Mucosa of descending colon (tissue), 3 donors: ENCODE results near the gene MYO9B. TPM values are rescaled to one million over a fixed set of nuclear protein-coding genes. Genes with fewer than 3 reads are reported as not detected.

ENCODE experiments used
- ATAC-seq: fragments of 200-7000 bp; cut with Tn5 transposase; one replicate; pipeline ENCODE4 v1.9.1; 2020; ENCODE audit warnings: mild to moderate bottlenecking, moderate library complexity
- DNase-seq, 3 donors: peaks; one replicate each; pipeline ENCODE4 v3.0.0-alpha.2; 2020
- H3K36me3 ChIP-seq: fragments of 200-600 bp; one replicate; pipeline ENCODE4 v1.8.0; 2021; ENCODE audit warnings: low read depth, mild to moderate bottlenecking
- H3K4me1 ChIP-seq: fragments of 200-600 bp; one replicate; pipeline ENCODE4 v1.8.0; 2021; ENCODE audit warnings: low read depth, mild to moderate bottlenecking
- H3K4me3 ChIP-seq: fragments of 200-600 bp; one replicate; pipeline ENCODE4 v1.8.0; 2021; ENCODE audit warnings: mild to moderate bottlenecking
- H3K9me3 ChIP-seq: fragments of 200-600 bp; one replicate; pipeline ENCODE4 v1.8.0; 2021; ENCODE audit warnings: mild to moderate bottlenecking
- intact Hi-C, 2 donors: fragments of 100-400 bp; cut with DNase I in 1 of 2; cut with micrococcal nuclease in 1 of 2; formaldehyde crosslinking; loops; one replicate each; pipeline versions ENCODE4 v1.11.0 to v1.11.1; 2022; cut with DNase I, micrococcal nuclease
- total RNA-seq, 3 donors: library from RNA; stranded (reverse); fragmentation: NEBNext Ultra II Directional in 2 of 3; extraction: Animal tissue kit (Norgen Biotek cat#: 25700) in 2 of 3; gene quantifications; one replicate each; pipeline versions ENCODE4 v1.2.1 to v1.2.4, GENCODE V29; 2021 to 2023
- TF ChIP-seq, protein P1 (sequence below): fragments of 200-600 bp; IDR thresholded peaks from one replicate; pipeline ENCODE4 v1.8.0; 2022; ENCODE audit warnings: antibody characterized with exemption, mild to moderate bottlenecking
- donor health status: DM: no; HTN: no; CAD: no; lungs with moderate emphysema.
- donor health status: DM: no; HTN: no; CAD: no.
- donor health status: DM: no; HTN: yes; CAD: no.

The MYO9B gene
- total RNA-seq, 3 donors from 2014 or later = 73.7 to 91.8 (median 90.8) TPM

DNA sequence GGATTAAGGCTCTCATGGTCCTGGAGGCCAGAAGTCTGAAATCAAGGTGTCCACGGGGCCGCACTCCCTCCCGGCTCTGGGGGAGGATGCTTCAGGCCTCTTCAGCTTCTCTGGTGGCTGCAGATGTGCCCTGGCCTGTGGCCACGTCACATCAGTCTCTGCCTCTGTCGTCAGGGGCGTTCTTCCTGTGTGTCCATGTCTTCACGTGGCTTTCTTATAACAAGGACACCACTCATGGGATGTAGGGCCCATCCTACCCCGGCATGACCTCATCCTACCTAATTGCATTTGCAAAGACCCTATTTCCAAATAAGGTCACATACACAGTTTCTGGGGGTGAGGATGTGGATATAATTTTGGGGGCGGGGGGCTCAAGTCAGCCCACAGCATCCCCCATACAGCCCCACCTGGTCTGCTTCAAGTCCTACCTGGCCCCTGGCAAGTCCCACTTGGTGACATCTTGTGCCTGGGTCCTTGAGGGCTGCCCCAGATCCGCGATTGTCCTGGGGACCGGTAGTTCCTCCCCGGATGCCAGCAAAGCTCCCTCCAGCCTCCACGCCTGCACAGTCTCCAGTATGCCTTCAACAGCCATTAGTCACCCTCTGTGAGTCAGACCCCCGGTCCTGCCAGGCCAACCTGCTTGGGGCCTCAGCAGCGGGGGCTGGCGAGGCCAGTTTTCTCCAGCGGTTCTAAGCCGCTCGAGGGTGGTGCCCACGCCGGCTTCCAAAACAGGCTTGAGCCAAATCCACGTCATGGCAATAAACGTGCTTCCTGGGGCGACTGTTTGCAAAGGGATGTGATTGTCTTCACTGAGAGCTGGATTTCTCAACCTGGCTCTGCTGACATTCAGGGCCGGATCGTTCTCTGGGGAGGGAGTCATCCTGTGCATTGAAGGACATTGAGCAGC, 32.2 kb downstream of the MYO9B start:
- intact Hi-C loops = no loop called here
- Histone ChIP-seq H3K36me3 (no peaks in the 10 kb centered on the region), H3K4me3 (no peak overlapping the region), H3K9me3 (no peaks in the 10 kb centered on the region), H3K4me1 (peaks cover 6% of the 10 kb centered on the region)
- TF ChIP-seq, protein P1, sequence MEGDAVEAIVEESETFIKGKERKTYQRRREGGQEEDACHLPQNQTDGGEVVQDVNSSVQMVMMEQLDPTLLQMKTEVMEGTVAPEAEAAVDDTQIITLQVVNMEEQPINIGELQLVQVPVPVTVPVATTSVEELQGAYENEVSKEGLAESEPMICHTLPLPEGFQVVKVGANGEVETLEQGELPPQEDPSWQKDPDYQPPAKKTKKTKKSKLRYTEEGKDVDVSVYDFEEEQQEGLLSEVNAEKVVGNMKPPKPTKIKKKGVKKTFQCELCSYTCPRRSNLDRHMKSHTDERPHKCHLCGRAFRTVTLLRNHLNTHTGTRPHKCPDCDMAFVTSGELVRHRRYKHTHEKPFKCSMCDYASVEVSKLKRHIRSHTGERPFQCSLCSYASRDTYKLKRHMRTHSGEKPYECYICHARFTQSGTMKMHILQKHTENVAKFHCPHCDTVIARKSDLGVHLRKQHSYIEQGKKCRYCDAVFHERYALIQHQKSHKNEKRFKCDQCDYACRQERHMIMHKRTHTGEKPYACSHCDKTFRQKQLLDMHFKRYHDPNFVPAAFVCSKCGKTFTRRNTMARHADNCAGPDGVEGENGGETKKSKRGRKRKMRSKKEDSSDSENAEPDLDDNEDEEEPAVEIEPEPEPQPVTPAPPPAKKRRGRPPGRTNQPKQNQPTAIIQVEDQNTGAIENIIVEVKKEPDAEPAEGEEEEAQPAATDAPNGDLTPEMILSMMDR = no peak
- DNase-seq (peak; percentile 50 to 85 (median 69)), ATAC-seq (peak; percentile 74)

DNA sequence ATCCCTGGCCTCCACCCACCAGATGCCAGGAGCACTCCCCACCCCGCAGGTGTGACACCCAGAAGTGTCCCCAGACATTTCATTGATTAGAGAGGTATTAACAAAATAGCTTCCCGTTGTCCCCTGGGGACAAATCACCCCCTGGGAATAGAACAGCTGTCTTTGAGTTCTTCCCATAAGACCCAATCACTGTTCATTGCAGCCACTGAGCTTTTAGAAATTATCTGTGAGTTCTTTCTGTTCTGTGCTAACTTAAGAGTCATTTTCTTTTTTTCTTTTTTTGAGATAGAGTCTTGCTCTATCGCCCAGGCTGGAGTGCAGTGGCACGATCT, 32.8 kb downstream of the MYO9B start:
- Histone ChIP-seq H3K4me1 (peaks cover 6% of the 10 kb centered on the region), H3K4me3 (no peak overlapping the region), H3K36me3 (no peaks in the 10 kb centered on the region), H3K9me3 (no peaks in the 10 kb centered on the region)
- intact Hi-C loops = no loop called here
- ATAC-seq = no peak
- no peak for DNase-seq
- TF ChIP-seq, protein P1 = no peak

DNA sequence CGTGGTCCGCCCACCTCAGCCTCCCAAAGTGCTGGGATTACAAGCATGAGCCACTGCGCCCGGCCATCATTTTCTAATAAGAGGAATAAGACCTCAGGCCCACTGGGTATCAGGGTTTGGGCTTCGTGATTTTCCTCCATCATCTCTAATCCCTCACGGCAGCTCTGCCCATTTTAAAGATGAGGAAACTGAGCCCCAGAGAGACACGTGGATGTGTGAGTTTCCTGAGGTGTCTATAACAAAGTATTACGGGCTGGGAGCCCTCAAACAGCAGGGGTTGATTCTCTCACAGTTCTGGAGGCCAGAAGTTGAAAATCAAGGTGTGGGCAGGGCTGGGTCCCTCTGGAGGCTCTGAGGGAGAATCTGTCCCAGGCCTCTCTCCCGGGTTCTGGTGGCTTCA, 33.7 kb downstream of the MYO9B start:
- Histone ChIP-seq H3K4me3 (no peak overlapping the region), H3K36me3 (no peaks in the 10 kb centered on the region), H3K9me3 (no peaks in the 10 kb centered on the region), H3K4me1 (peaks cover 6% of the 10 kb centered on the region)
- no peak for ATAC-seq
- intact Hi-C loops = no loop called here
- TF ChIP-seq, protein P1 = no peak
- DNase-seq = no peak

DNA sequence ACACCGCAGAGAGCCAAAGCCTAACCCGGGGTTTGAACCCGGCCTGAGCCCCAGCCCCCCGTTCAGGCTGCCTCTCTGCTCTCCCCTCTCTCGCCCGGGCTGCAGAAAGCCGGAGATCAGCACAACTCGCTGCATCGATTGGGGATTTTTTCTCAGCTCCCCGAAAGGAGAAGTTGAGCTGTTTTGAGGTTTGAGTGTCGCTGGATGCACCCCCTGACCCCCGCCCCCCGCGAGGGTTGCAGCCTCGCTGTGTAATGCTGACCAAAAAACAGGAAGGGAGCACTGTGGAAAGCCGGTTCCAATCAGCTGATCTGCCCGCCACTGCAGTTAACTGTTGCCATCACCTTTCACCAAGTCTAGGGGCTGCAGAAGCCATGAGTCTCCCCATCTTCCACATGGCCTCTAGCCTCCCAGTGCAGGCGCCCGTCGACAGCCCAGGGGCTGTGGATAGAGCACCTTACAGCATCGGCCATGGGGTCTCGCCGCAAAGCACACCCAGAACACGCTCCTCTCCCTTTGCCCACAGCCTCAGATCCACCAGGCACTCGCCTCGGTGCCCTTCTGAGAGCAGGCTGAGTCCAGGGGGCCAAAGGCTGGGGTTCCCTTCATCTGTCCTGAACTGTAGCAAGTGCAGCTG, 34.5 kb downstream of the MYO9B start:
- peaks cover 6% of the 10 kb centered on the region for H3K4me1 ChIP-seq
- H3K4me3 ChIP-seq = no peak overlapping the region
- no peaks in the 10 kb centered on the region for H3K36me3 ChIP-seq
- intact Hi-C loops = no loop called here
- DNase-seq = peak; percentile 52 to 82 (median 53)
- peak; percentile 54 for ATAC-seq
- TF ChIP-seq, protein P1 = no peak
- H3K9me3 ChIP-seq = no peaks in the 10 kb centered on the region

DNA sequence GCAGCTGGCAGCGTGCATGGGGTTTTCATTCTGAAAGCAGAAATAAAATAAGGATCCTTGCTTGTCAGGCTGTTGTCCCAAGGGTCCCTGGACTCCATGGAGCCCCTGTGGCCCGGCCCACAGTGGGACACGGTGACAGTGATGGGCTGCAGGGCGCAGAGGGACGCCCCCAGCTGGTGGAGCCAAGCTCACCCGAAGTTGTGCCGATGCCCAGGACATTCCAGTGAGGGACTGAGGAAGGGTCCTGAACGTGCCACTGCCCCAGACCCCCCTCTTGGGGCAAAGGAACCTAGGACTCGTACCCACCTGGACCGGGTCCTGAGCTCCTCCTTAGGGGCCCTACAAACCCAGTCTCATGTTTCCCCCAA, 35.0 kb downstream of the MYO9B start:
- TF ChIP-seq, protein P1 = no peak
- intact Hi-C loops = no loop called here
- DNase-seq (no peak), ATAC-seq (no peak)
- Histone ChIP-seq H3K4me1 (peaks cover 6% of the 10 kb centered on the region), H3K36me3 (no peaks in the 10 kb centered on the region), H3K9me3 (no peaks in the 10 kb centered on the region), H3K4me3 (no peak overlapping the region)
